HEK293 (cell line): ENCODE results near the gene STAMBPL1.

Experiments used
- CTCF ChIA-PET: fragments of 350-600 bp; formaldehyde crosslinking; extraction: SDS; loops from one replicate; lab custom pipeline; 2021; ENCODE audit warnings: antibody characterized with exemption; lab: Yijun Ruan, JAX
- POLR2A ChIA-PET: fragments of 300-600 bp; formaldehyde crosslinking; extraction: SDS; loops from one replicate; lab custom pipeline; 2020; ENCODE audit warnings: antibody characterized with exemption, inconsistent platforms; lab: Yijun Ruan, JAX
- H3K27ac ChIP-seq: fragments of 200-500 bp; sonication (Bioruptor generic); 2 replicates; pipeline ENCODE4 v1.5.1; 2014; ENCODE audit warnings: low read depth, low read length, control low read depth, inconsistent platforms; ENCODE audit errors: extremely low read depth
- H3K36me3 ChIP-seq, 2 experiments: fragments of 200-500 bp in 1 of 2; sonication (Bioruptor generic) in 1 of 2; 1 replicate in 1 of 2; 2 replicates in 1 of 2; pipeline ENCODE4 v1.5.1; 2014 to 2017; ENCODE audit warnings: inconsistent platforms in 2 of 2, low read length in 2 of 2; ENCODE audit not compliant: control insufficient read depth in 2 of 2, insufficient read depth in 1 of 2
- H3K4me1 ChIP-seq: fragments of 200-500 bp; sonication (Bioruptor generic); 2 replicates; pipeline ENCODE4 v1.5.1; 2014; ENCODE audit warnings: mild to moderate bottlenecking, low read length, inconsistent platforms; ENCODE audit not compliant: control insufficient read depth, insufficient read depth
- H3K4me3 ChIP-seq: 2 replicates; pipeline ENCODE4 v1.5.1; 2011; ENCODE audit warnings: low read depth, mild to moderate bottlenecking, control low read depth, low read length, moderate library complexity
- H3K9me3 ChIP-seq: fragments of 200-500 bp; sonication (Bioruptor generic); 2 replicates; pipeline ENCODE4 v1.5.1; 2014; ENCODE audit warnings: low read depth, low read length, inconsistent platforms; ENCODE audit not compliant: control insufficient read depth, insufficient read depth
- BCL11B ChIP-seq: fragments of 450-650 bp; formaldehyde crosslinking; IDR thresholded peaks from 2 replicates; pipeline ENCODE4 v1.5.1; 2016; ENCODE audit warnings: low read depth, missing biosample characterization, missing genetic modification characterization
- GLI2 ChIP-seq: fragments of 450-650 bp; formaldehyde crosslinking; IDR thresholded peaks from 2 replicates; pipeline ENCODE4; 2017; ENCODE audit warnings: missing biosample characterization, missing genetic modification characterization, low read depth, borderline replicate concordance
- HOXC10 ChIP-seq: sonication (generic); formaldehyde crosslinking; IDR thresholded peaks from 2 replicates; pipeline ENCODE4 v1.8.1; 2023; ENCODE audit warnings: mild to moderate bottlenecking, missing genetic modification reagents
- KLF10 ChIP-seq: fragments of 450-650 bp; IDR thresholded peaks from 2 replicates; pipeline ENCODE4 v1.5.1; 2018; ENCODE audit warnings: missing biosample characterization, mild to moderate bottlenecking, missing genetic modification characterization
- SALL2 ChIP-seq: fragments of 450-650 bp; formaldehyde crosslinking; IDR thresholded peaks from 2 replicates; pipeline ENCODE4 v1.5.0; 2017; ENCODE audit warnings: missing biosample characterization, mild to moderate bottlenecking, missing genetic modification characterization, borderline replicate concordance
- SETDB1 ChIP-seq: IDR thresholded peaks from one replicate; pipeline ENCODE4 v1.6.1; 2017; ENCODE audit warnings: mild to moderate bottlenecking, low read length, moderate library complexity, mixed read lengths; ENCODE audit not compliant: insufficient read length
- TRIM28 ChIP-seq: IDR thresholded peaks from 2 replicates; pipeline ENCODE4 v1.6.1; 2011; ENCODE audit warnings: low read length, control low read depth, borderline replicate concordance
- TSHZ1 ChIP-seq: fragments of 450-650 bp; formaldehyde crosslinking; IDR thresholded peaks from 2 replicates; pipeline ENCODE4 v1.5.1; 2016; ENCODE audit warnings: missing biosample characterization, missing genetic modification characterization, borderline replicate concordance
- ZBTB17 ChIP-seq: fragments of 450-650 bp; formaldehyde crosslinking; IDR thresholded peaks from 2 replicates; pipeline ENCODE4 v1.5.1; 2016; ENCODE audit warnings: missing biosample characterization, missing genetic modification characterization
- ZEB2 ChIP-seq: fragments of 450-650 bp; formaldehyde crosslinking; IDR thresholded peaks from 2 replicates; pipeline ENCODE4 v1.5.1; 2016; ENCODE audit warnings: missing biosample characterization, missing genetic modification characterization
- ZFHX2 ChIP-seq: fragments of 450-650 bp; formaldehyde crosslinking; conservative IDR thresholded peaks from 2 replicates; pipeline ENCODE4 v1.5.1; 2016; ENCODE audit warnings: missing biosample characterization, missing genetic modification characterization
- ZNF10 ChIP-seq: fragments of 450-650 bp; formaldehyde crosslinking; IDR thresholded peaks from 2 replicates; pipeline ENCODE4 v1.5.1; 2017; ENCODE audit warnings: missing biosample characterization, missing genetic modification characterization
- ZNF114 ChIP-seq: fragments of 450-650 bp; formaldehyde crosslinking; IDR thresholded peaks from 2 replicates; pipeline ENCODE4 v1.5.0; 2017; ENCODE audit warnings: missing biosample characterization, missing genetic modification characterization
- ZNF133 ChIP-seq: fragments of 450-650 bp; formaldehyde crosslinking; IDR thresholded peaks from 2 replicates; pipeline ENCODE4 v1.5.1; 2016; ENCODE audit warnings: missing biosample characterization, missing genetic modification characterization
- ZNF394 ChIP-seq: fragments of 450-650 bp; formaldehyde crosslinking; IDR thresholded peaks from 2 replicates; pipeline ENCODE4 v1.5.1; 2016; ENCODE audit warnings: missing biosample characterization, missing genetic modification characterization, mild to moderate bottlenecking, moderate library complexity, borderline replicate concordance
- ZNF596 ChIP-seq: fragments of 450-650 bp; IDR thresholded peaks from 2 replicates; pipeline ENCODE4 v1.5.0; 2018; ENCODE audit warnings: missing biosample characterization, mild to moderate bottlenecking, missing genetic modification characterization, moderate library complexity
- ZNF600 ChIP-seq: fragments of 450-650 bp; formaldehyde crosslinking; IDR thresholded peaks from 2 replicates; pipeline ENCODE4 v1.5.1; 2016; ENCODE audit warnings: missing biosample characterization, missing genetic modification characterization
- ZNF623 ChIP-seq: fragments of 450-650 bp; formaldehyde crosslinking; IDR thresholded peaks from 2 replicates; pipeline ENCODE4 v1.5.1; 2016; ENCODE audit warnings: missing biosample characterization, missing genetic modification characterization
- ZNF660 ChIP-seq: fragments of 450-650 bp; IDR thresholded peaks from 2 replicates; pipeline ENCODE4 v1.5.1; 2018; ENCODE audit warnings: missing biosample characterization, mild to moderate bottlenecking, missing genetic modification characterization
- ZNF701 ChIP-seq: fragments of 450-650 bp; formaldehyde crosslinking; IDR thresholded peaks from 2 replicates; pipeline ENCODE4 v1.5.1; 2016; ENCODE audit warnings: missing biosample characterization, missing genetic modification characterization
- ZNF837 ChIP-seq: fragments of 450-650 bp; formaldehyde crosslinking; IDR thresholded peaks from 2 replicates; pipeline ENCODE4 v1.5.1; 2016; ENCODE audit warnings: missing biosample characterization, missing genetic modification characterization
- ZSCAN16 ChIP-seq: fragments of 450-650 bp; formaldehyde crosslinking; IDR thresholded peaks from 2 replicates; pipeline ENCODE4 v1.5.1; 2016; ENCODE audit warnings: missing biosample characterization, missing genetic modification characterization
- TF ChIP-seq, protein P1 (sequence below): fragments of 450-650 bp; formaldehyde crosslinking; IDR thresholded peaks from 2 replicates; pipeline ENCODE4 v1.5.1; 2016; ENCODE audit warnings: missing biosample characterization, missing genetic modification characterization

STAMBPL1 gene

GRCh38 chr10:88934900-88935672 lies 55.0 kb downstream of the STAMBPL1 start (continued):
- TF ChIP-seq ZNF660: peak; percentile 21; the same call in 1 of the 2 replicates
- peak; percentile 57; the same call in 1 of the 2 replicates for TF ChIP-seq ZBTB17 (tag by site-specific recombination)

DNA sequence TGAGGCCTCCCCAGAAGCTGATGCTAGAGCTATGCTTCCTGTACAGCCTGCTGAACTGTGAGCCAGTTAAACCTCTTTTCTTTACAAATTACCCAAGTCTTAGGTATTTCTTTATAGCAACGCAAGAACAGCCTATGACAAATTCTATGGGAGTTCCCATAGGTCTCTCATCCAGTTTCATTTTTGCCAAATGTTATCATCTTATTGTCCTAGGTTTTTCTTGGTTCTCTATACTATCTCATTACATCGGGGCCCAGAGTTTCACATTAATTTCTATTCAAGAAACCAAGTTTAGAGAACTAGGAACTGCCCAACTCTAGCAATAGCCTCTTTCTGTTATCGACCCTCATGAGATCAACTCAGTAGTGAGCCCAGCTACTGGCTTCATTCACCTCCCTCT lies 56.6 kb downstream of the STAMBPL1 start:
- Histone ChIP-seq H3K27ac (no peak overlapping the region), H3K9me3 (no peaks in the 10 kb centered on the region), H3K4me3 (no peak overlapping the region), H3K4me1 (peaks cover 5% of the 10 kb centered on the region; the same call in 1 of the 2 replicates), H3K36me3 (peaks cover 0 to 49% of the 10 kb centered on the region in 2 experiments; a peak in 1 of 3 replicates)
- POLR2A ChIA-PET: interaction anchor here (0.5 kb wide), 1 partner anchor 175 kb away, joined by 3 read pairs; no protein-coding TSS in a partner anchor
- CTCF ChIA-PET: interaction anchor here (0.6 to 11.9 kb wide), 11 partner anchors 9 to 281 kb away, joined by 3 to 456 read pairs (median 4); partner anchors contain the start of genes CH25H and FAS
- no peak for TF ChIP-seq ZNF10 (tag by site-specific recombination)
- no peak for TF ChIP-seq SALL2 (tag by site-specific recombination)
- TF ChIP-seq ZNF837: no peak
- no peak for TF ChIP-seq GLI2
- no peak for TF ChIP-seq KLF10 (tag by site-specific recombination)

DNA sequence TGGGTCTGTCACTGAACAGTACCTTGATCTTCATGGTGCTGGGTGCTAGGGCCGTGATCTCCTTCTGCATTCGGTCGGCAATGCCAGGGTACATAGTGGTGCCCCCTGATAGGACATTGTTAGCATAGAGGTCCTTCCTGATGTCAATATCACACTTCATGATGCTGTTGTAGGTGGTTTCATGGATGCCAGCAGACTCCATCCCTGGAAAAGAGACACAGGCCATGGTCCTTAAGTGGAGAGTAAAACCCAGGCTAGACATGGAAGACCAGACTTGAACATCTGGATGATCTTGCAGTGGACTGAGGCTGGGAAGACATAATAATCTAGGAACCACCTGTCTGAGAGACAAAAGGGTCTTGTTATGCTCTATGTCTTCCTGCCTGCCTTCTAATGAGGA lies 58.0 kb downstream of the STAMBPL1 start:
- H3K36me3 ChIP-seq: peaks cover 0 to 61% of the 10 kb centered on the region in 2 experiments; a peak in 1 of 3 replicates
- H3K4me3 ChIP-seq: no peak overlapping the region
- H3K4me1 ChIP-seq: no peaks in the 10 kb centered on the region
- no peak overlapping the region for H3K27ac ChIP-seq
- no peaks in the 10 kb centered on the region for H3K9me3 ChIP-seq
- TF ChIP-seq, protein P1, sequence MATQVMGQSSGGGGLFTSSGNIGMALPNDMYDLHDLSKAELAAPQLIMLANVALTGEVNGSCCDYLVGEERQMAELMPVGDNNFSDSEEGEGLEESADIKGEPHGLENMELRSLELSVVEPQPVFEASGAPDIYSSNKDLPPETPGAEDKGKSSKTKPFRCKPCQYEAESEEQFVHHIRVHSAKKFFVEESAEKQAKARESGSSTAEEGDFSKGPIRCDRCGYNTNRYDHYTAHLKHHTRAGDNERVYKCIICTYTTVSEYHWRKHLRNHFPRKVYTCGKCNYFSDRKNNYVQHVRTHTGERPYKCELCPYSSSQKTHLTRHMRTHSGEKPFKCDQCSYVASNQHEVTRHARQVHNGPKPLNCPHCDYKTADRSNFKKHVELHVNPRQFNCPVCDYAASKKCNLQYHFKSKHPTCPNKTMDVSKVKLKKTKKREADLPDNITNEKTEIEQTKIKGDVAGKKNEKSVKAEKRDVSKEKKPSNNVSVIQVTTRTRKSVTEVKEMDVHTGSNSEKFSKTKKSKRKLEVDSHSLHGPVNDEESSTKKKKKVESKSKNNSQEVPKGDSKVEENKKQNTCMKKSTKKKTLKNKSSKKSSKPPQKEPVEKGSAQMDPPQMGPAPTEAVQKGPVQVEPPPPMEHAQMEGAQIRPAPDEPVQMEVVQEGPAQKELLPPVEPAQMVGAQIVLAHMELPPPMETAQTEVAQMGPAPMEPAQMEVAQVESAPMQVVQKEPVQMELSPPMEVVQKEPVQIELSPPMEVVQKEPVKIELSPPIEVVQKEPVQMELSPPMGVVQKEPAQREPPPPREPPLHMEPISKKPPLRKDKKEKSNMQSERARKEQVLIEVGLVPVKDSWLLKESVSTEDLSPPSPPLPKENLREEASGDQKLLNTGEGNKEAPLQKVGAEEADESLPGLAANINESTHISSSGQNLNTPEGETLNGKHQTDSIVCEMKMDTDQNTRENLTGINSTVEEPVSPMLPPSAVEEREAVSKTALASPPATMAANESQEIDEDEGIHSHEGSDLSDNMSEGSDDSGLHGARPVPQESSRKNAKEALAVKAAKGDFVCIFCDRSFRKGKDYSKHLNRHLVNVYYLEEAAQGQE (tag by site-specific recombination): no peak
- TF ChIP-seq ZFHX2 (tag by site-specific recombination): no peak
- no peak for TF ChIP-seq SETDB1
- TF ChIP-seq ZEB2 (tag by site-specific recombination): no peak
- TF ChIP-seq ZNF394: no peak
- no peak for TF ChIP-seq HOXC10 (CRISPR knock-in tag)
- no peak for TF ChIP-seq ZNF600 (tag by site-specific recombination)
- no peak for TF ChIP-seq ZNF701
- TF ChIP-seq ZNF596 (tag by site-specific recombination): no peak
- no peak for TF ChIP-seq ZNF623 (tag by site-specific recombination)
- no peak for TF ChIP-seq ZNF114 (tag by site-specific recombination)
- TF ChIP-seq BCL11B: no peak
- no peak for TF ChIP-seq TRIM28
- TF ChIP-seq ZSCAN16 (tag by site-specific recombination): no peak
- TF ChIP-seq TSHZ1 (tag by site-specific recombination): no peak
- no peak for TF ChIP-seq ZNF133 (tag by site-specific recombination)
- POLR2A ChIA-PET: no interaction called here
- CTCF ChIA-PET: interaction anchor here (0.6 to 11.9 kb wide), 6 partner anchors 11 to 277 kb away, joined by 3 to 456 read pairs (median 53); partner anchors contain the start of gene FAS
